Adrenal gland (tissue), 12 donors: ENCODE measurements around the gene RSBN1. TPM values are rescaled to one million over a fixed set of nuclear protein-coding genes. Genes with fewer than 3 reads are reported as not detected.

Experiments
- DNase-seq, 7 donors: peaks; one replicate each; pipeline ENCODE4 v3.0.0-alpha.2; 2019 to 2020
- H3K27ac ChIP-seq, 5 donors: fragments of 200-600 bp; sonication (generic) in 4 of 5; 1 replicate in 3 of 5; 2 replicates in 2 of 5; pipeline versions ENCODE4 v1.5.1 to v1.8.0; 2016 to 2020; ENCODE audit warnings: mild to moderate bottlenecking in 1 of 5
- H3K27me3 ChIP-seq: fragments of 200-600 bp; 2 replicates; pipeline ENCODE4 v1.8.0; 2021
- H3K36me3 ChIP-seq, 2 donors: fragments of 200-600 bp; replicated peaks in 1 of 2; 1 replicate in 1 of 2; 2 replicates in 1 of 2; pipeline versions ENCODE4 v1.5.1 to v1.8.0; 2018 to 2022
- H3K4me1 ChIP-seq, 2 donors: fragments of 200-600 bp; replicated peaks in 1 of 2; 1 replicate in 1 of 2; 2 replicates in 1 of 2; pipeline versions ENCODE4 v1.5.1 to v1.8.0; 2018 to 2021
- H3K4me3 ChIP-seq, 4 donors: fragments of 200-600 bp; sonication (generic) in 3 of 4; one replicate each; pipeline ENCODE4 v1.5.1; 2016 to 2018
- H3K9me3 ChIP-seq, 3 donors: fragments of 200-600 bp; sonication (generic) in 1 of 3; replicated peaks in 1 of 3; 1 replicate in 2 of 3; 2 replicates in 1 of 3; pipeline versions ENCODE4 v1.5.1 to v1.8.0; 2016 to 2021
- POLR2A ChIP-seq, 2 donors: fragments of 450-650 bp; IDR thresholded peaks; one replicate each; pipeline ENCODE4 v1.6.1; 2017; ENCODE audit warnings: antibody characterized with exemption in 2 of 2, mild to moderate bottlenecking in 2 of 2, moderate library complexity in 1 of 2
- WGBS, 4 donors: extraction: QIAGEN DNeasy Blood & Tissue Kit in 2 of 4; methylation state at CpG; one replicate each; pipeline versions ENCODE4 v1.1.5 to v1.1.7; 2013 to 2017; 5-methylcytosine and 5-hydroxymethylcytosine counted together
- intact Hi-C, 2 donors: fragments of 100-400 bp; cut with DNase I; formaldehyde crosslinking; loops; one replicate each; pipeline versions ENCODE4 v1.14.1 to v1.15.0; 2022 to 2023
- polyA plus RNA-seq, 3 donors: library from polyadenylated mRNA; stranded (reverse); fragments of 200-250 nt in 2 of 3; fragments of 350-450 nt in 1 of 3; fragmentation: Illumina TruSeq in 1 of 3; extraction: RNeasy Lipid Tissue Mini Kit (QIAGEN cat#74804) in 1 of 3; gene quantifications; one replicate each; pipeline ENCODE4 v1.2.3, GENCODE V29; 2013 to 2014
- total RNA-seq, 9 donors: library from RNA; depleted of rRNA in 4 of 9; stranded (reverse); fragments of >200 nt in 4 of 9; fragments of 120-200 nt in 1 of 9; fragmentation: NEBNext Ultra II Directional in 1 of 9; extraction: Animal tissue kit (Norgen Biotek cat#: 25700) in 1 of 9; gene quantifications; one replicate each; pipeline versions ENCODE4 v1.1.0 to v1.2.4, GENCODE V29; 2013 to 2023
- TF ChIP-seq, protein P1 (sequence below), 6 experiments: fragments of 450-650 bp in 4 of 6; fragments of 200-600 bp in 2 of 6; sonication (generic) in 1 of 6; IDR thresholded peaks; 1 replicate in 5 of 6; 2 replicates in 1 of 6; pipeline versions ENCODE4 v1.5.1 to v1.8.0; 2016 to 2021; ENCODE audit warnings: antibody characterized with exemption in 6 of 6, mild to moderate bottlenecking in 2 of 6, moderate library complexity in 1 of 6
- donor health status: healthy with polysubstance abuse.
- donor health status: Bipolar disorder and iron deficiency.
- donor health status: DM: yes; HTN: yes; CAD: no.
- donor health status: DM: no; HTN: no; CAD: no.
- donor health status: DM: no; HTN: no; CAD: no.
- donor health status: DM: yes; HTN: yes; CAD: no.

The RSBN1 gene
- total and polyA plus RNA-seq, 12 donors: 3.9 to 33.0 (median 15.4) TPM

DNA sequence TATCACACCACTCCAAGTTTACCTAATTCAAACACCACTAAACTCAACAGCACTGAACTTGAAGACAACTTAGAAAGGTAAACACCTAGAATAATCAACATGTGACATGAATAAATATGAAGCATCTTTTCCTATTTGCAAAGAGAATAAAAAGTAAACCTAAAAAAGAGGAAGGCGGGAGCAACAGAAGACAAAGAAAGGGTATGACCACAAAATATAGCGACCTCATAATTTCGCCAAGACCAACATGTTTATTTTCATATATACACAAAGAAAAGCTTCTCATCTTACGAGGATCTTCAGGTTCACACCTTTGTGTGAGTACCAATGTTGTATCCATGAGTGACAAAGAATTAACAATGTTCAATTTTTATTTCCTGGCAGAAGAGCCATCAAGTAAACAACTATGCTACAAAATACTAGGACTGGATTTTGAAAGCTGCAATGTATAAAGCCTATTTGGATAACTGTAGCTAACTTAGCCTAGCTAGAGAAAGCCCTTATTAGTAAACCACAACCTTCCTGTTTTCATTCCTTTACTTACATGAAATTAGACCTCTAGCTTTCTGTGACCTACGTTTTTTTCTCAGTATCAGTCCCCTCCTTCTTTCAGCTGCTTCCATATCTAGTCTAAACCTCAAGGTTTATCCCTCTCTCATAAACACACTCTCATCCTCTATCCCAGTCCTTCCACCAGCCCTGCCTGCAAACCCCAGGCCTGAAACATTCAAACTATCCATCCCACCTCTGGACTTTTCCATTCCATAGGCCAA is 31.7 kb downstream of the RSBN1 start:
- TF ChIP-seq, protein P1, sequence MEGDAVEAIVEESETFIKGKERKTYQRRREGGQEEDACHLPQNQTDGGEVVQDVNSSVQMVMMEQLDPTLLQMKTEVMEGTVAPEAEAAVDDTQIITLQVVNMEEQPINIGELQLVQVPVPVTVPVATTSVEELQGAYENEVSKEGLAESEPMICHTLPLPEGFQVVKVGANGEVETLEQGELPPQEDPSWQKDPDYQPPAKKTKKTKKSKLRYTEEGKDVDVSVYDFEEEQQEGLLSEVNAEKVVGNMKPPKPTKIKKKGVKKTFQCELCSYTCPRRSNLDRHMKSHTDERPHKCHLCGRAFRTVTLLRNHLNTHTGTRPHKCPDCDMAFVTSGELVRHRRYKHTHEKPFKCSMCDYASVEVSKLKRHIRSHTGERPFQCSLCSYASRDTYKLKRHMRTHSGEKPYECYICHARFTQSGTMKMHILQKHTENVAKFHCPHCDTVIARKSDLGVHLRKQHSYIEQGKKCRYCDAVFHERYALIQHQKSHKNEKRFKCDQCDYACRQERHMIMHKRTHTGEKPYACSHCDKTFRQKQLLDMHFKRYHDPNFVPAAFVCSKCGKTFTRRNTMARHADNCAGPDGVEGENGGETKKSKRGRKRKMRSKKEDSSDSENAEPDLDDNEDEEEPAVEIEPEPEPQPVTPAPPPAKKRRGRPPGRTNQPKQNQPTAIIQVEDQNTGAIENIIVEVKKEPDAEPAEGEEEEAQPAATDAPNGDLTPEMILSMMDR (IDR thresholded peaks at IDR 0.05): no peak
- no peak for TF ChIP-seq POLR2A (IDR thresholded peaks at IDR 0.05)
- H3K9me3 ChIP-seq: no peaks in the 10 kb centered on the region
- peaks cover 12 to 46% of the 10 kb centered on the region in 2 donors for H3K4me1 ChIP-seq
- 77 to 87% (median 80%) methylated on average over 5 of the region's 5 CpGs for WGBS, 4 donors
- no peaks in the 10 kb centered on the region for H3K27me3 ChIP-seq
- peaks cover 0 to 9% of the 10 kb centered on the region in 2 donors for H3K36me3 ChIP-seq
- intact Hi-C loops: no loop called here
- no peak overlapping the region for H3K27ac ChIP-seq
- DNase-seq: no peak
- H3K4me3 ChIP-seq: no peak overlapping the region

- 95 to 99% (median 98%) methylated on average over 5 to 6 of the region's 6 CpGs for WGBS, 4 donors
- H3K36me3 ChIP-seq: peaks cover 0 to 16% of the 10 kb centered on the region in 2 donors
- TF ChIP-seq POLR2A (IDR thresholded peaks at IDR 0.05): no peak
- TF ChIP-seq, protein P1 (IDR thresholded peaks at IDR 0.05): no peak
- H3K27me3 ChIP-seq: no peaks in the 10 kb centered on the region
- H3K4me3 ChIP-seq: no peak overlapping the region
- no peak overlapping the region for H3K27ac ChIP-seq
- intact Hi-C loops: no loop called here
- peaks cover 12 to 41% of the 10 kb centered on the region in 2 donors for H3K4me1 ChIP-seq
- H3K9me3 ChIP-seq: no peaks in the 10 kb centered on the region
- no peak for DNase-seq
Measured at GRCh38 chr1:113779542-113779941, 32.7 kb downstream of the RSBN1 start.

GRCh38 chr1:113777561-113777960 is 34.7 kb downstream of the RSBN1 start:
- Histone ChIP-seq H3K9me3 (no peaks in the 10 kb centered on the region), H3K4me1 (peaks cover 3 to 21% of the 10 kb centered on the region in 2 donors), H3K27me3 (no peaks in the 10 kb centered on the region), H3K36me3 (peaks cover 0 to 22% of the 10 kb centered on the region in 2 donors), H3K4me3 (no peak overlapping the region), H3K27ac (no peak overlapping the region)
- 88 to 93% (median 90%) methylated on average over 4 of the region's 4 CpGs for WGBS, 4 donors
- DNase-seq: no peak
- intact Hi-C loops: no loop called here
- TF ChIP-seq, protein P1 (IDR thresholded peaks at IDR 0.05): no peak
- no peak for TF ChIP-seq POLR2A (IDR thresholded peaks at IDR 0.05)

DNA sequence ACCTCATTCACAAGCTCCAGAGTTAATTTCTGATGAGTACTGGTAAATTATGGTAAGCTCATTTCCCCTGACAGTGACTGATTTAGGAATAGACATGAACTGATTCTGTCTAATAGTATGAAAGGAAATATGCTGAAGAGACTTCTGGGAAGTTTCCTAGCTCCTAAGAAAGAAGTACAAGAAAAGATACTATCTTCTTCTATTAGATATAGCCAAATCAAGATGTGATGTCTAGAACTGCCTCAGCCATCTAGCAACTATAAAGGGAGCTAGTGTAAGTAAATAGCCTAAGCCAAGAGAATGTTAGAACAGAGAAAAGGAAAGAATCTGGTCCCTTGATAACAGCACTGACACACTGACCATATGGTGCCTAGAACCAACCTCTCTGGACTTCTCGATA is 42.2 kb downstream of the RSBN1 start:
- H3K36me3 ChIP-seq: peaks cover 0 to 24% of the 10 kb centered on the region in 2 donors
- H3K4me3 ChIP-seq: no peak overlapping the region
- WGBS, 4 donors: 94 to 100% (median 96%) methylated on average over 1 of the region's 1 CpG
- no peak overlapping the region for H3K27ac ChIP-seq
- intact Hi-C loops: no loop called here
- DNase-seq: no peak
- H3K4me1 ChIP-seq: peaks cover 0 to 19% of the 10 kb centered on the region in 2 donors
- TF ChIP-seq, protein P1 (IDR thresholded peaks at IDR 0.05): no peak
- no peak for TF ChIP-seq POLR2A (IDR thresholded peaks at IDR 0.05)
- H3K27me3 ChIP-seq: no peaks in the 10 kb centered on the region
- H3K9me3 ChIP-seq: no peaks in the 10 kb centered on the region
